IMR-90 (cell line): Measurements from ENCODE around the gene MCTP2. TPM values are rescaled to one million over a fixed set of nuclear protein-coding genes. Genes with fewer than 3 reads are reported as not detected.

Experiments used
- ATAC-seq: fragments of 200-7000 bp; cut with Tn5 transposase; 2 replicates; pipeline ENCODE4 v1.9.1; 2020; ENCODE audit warnings: low read depth, mild to moderate bottlenecking, moderate library complexity
- BruUV-seq: library from RNA; stranded (reverse); fragments of 400-500 nt; replicated peaks from 2 replicates; lab custom pipeline; 2021; lab: Mats Ljungman, UMichigan
- CTCF ChIA-PET: fragments of 300-600 bp; formaldehyde crosslinking; extraction: SDS; loops from one replicate; lab custom pipeline; 2021; ENCODE audit warnings: antibody characterized with exemption; lab: Yijun Ruan, JAX
- POLR2A ChIA-PET: fragments of 300-600 bp; sonication (Branson Sonifier 250); formaldehyde crosslinking; loops from one replicate; lab custom pipeline; 2022; ENCODE audit warnings: antibody characterized with exemption; ENCODE audit not compliant: unreplicated experiment; lab: Charles Lee
- DNase-seq: peaks from one replicate; pipeline ENCODE4 v3.0.0; 2013
- H2AFZ ChIP-seq: replicated peaks from 2 replicates; pipeline ENCODE3; 2013; ENCODE audit warnings: low read length, mild to moderate bottlenecking; ENCODE audit not compliant: poor library complexity
- H2AK5ac ChIP-seq: 2 replicates; pipeline ENCODE4 v1.6.1; 2013; ENCODE audit warnings: low read depth, low read length, inconsistent platforms
- H2AK9ac ChIP-seq: replicated peaks from 2 replicates; pipeline ENCODE3; 2013; ENCODE audit warnings: mild to moderate bottlenecking, low read depth, low read length, moderate library complexity; ENCODE audit not compliant: poor library complexity
- H2BK120ac ChIP-seq: 2 replicates; pipeline ENCODE4 v1.6.1; 2013; ENCODE audit warnings: low read depth, low read length, inconsistent platforms
- H2BK15ac ChIP-seq: 3 replicates; pipeline ENCODE4 v1.6.1; 2013; ENCODE audit warnings: low read depth, low read length, inconsistent platforms
- H2BK20ac ChIP-seq: 2 replicates; pipeline ENCODE4 v1.6.1; 2013; ENCODE audit warnings: low read depth, mild to moderate bottlenecking, inconsistent platforms, low read length, moderate library complexity
- H2BK5ac ChIP-seq: 2 replicates; pipeline ENCODE4 v1.6.1; 2013; ENCODE audit warnings: mild to moderate bottlenecking, low read depth, low read length, inconsistent platforms; ENCODE audit not compliant: poor library complexity, severe bottlenecking
- H3K14ac ChIP-seq: replicated peaks from 2 replicates; pipeline ENCODE4 v1.6.1; 2013; ENCODE audit warnings: low read depth, low read length, inconsistent platforms
- H3K18ac ChIP-seq: 2 replicates; pipeline ENCODE4 v1.6.1; 2013; ENCODE audit warnings: low read depth, low read length, control low read depth
- H3K23ac ChIP-seq: 2 replicates; pipeline ENCODE4 v1.6.1; 2013; ENCODE audit warnings: low read depth, low read length, inconsistent platforms
- H3K27ac ChIP-seq: 2 replicates; pipeline ENCODE4 v1.5.1; 2013; ENCODE audit warnings: mild to moderate bottlenecking, control low read depth, low read length; ENCODE audit not compliant: insufficient read depth
- H3K27me3 ChIP-seq: 2 replicates; pipeline ENCODE4 v1.6.1; 2013; ENCODE audit warnings: low read length; ENCODE audit not compliant: control insufficient read depth, insufficient read depth
- H3K36me3 ChIP-seq: 2 replicates; pipeline ENCODE4 v1.6.1; 2013; ENCODE audit warnings: low read length, mixed read lengths; ENCODE audit not compliant: control insufficient read depth, insufficient read depth
- H3K4ac ChIP-seq: 2 replicates; pipeline ENCODE4 v1.6.1; 2013; ENCODE audit warnings: low read depth, low read length, inconsistent platforms
- H3K4me1 ChIP-seq: 2 replicates; pipeline ENCODE4 v1.6.1; 2013; ENCODE audit warnings: low read length, mixed read lengths; ENCODE audit not compliant: control insufficient read depth, insufficient read depth
- H3K4me2 ChIP-seq: 2 replicates; pipeline ENCODE4 v1.6.1; 2013; ENCODE audit warnings: low read depth, mild to moderate bottlenecking, control low read depth, low read length, moderate library complexity
- H3K4me3 ChIP-seq: 2 replicates; pipeline ENCODE4 v1.5.1; 2013; ENCODE audit warnings: low read depth, mild to moderate bottlenecking, control low read depth, low read length, moderate library complexity; ENCODE audit not compliant: insufficient read depth
- H3K56ac ChIP-seq: 2 replicates; pipeline ENCODE4 v1.6.1; 2013; ENCODE audit warnings: low read length, inconsistent platforms; ENCODE audit not compliant: insufficient read depth; ENCODE audit errors: extremely low read depth
- H3K79me1 ChIP-seq, 2 experiments: 2 replicates each; pipeline ENCODE4 v1.6.1; 2013; ENCODE audit warnings: low read length in 2 of 2, inconsistent platforms in 1 of 2, low read depth in 1 of 2
- H3K9ac ChIP-seq: 2 replicates; pipeline ENCODE4 v1.6.1; 2013; ENCODE audit warnings: low read depth, low read length, control low read depth
- H3K9me1 ChIP-seq: 2 replicates; pipeline ENCODE4 v1.6.1; 2013; ENCODE audit warnings: low read length, inconsistent platforms; ENCODE audit not compliant: insufficient read depth
- H3K9me3 ChIP-seq: 2 replicates; pipeline ENCODE4 v1.6.1; 2013; ENCODE audit warnings: low read length; ENCODE audit not compliant: control insufficient read depth, insufficient read depth
- H4K20me1 ChIP-seq: 2 replicates; pipeline ENCODE4 v1.6.1; 2013; ENCODE audit warnings: low read length, inconsistent platforms; ENCODE audit not compliant: insufficient read depth
- H4K5ac ChIP-seq: 2 replicates; pipeline ENCODE4 v1.6.1; 2013; ENCODE audit warnings: mild to moderate bottlenecking, low read depth, low read length, control low read depth
- H4K8ac ChIP-seq, 2 experiments: 2 replicates each; pipeline ENCODE4 v1.6.1; 2013; ENCODE audit warnings: low read depth in 2 of 2, low read length in 2 of 2, control low read depth in 1 of 2, inconsistent platforms in 1 of 2
- H4K91ac ChIP-seq: 2 replicates; pipeline ENCODE4 v1.6.1; 2013; ENCODE audit warnings: low read depth, low read length, inconsistent platforms; ENCODE audit not compliant: insufficient read depth
- FOS ChIP-seq: fragments of 150-350 bp; IDR thresholded peaks from 2 replicates; pipeline ENCODE4 v1.6.1; 2016; ENCODE audit warnings: low read depth, low read length
- RFX5 ChIP-seq: IDR thresholded peaks from 2 replicates; pipeline ENCODE4 v1.8.0; 2012; ENCODE audit warnings: low read depth, mild to moderate bottlenecking, low read length, moderate library complexity
- SMC3 ChIP-seq: fragments of 150-350 bp; IDR thresholded peaks from 2 replicates; pipeline ENCODE4 v1.6.1; 2016; ENCODE audit warnings: low read depth, mild to moderate bottlenecking, antibody characterized with exemption, low read length, moderate library complexity
- WGBS, 2 experiments: methylation state at CpG; one replicate each; pipeline versions ENCODE4 v1.1.5 to v1.1.7; 2013; ENCODE audit warnings: missing lambda C conversion rate in 2 of 2; ENCODE audit not compliant: insufficient read length in 1 of 2; ENCODE audit errors: extremely low coverage in 2 of 2; 5-methylcytosine and 5-hydroxymethylcytosine counted together
- dilution Hi-C: fragments of 300-500 bp; cut with HindIII; formaldehyde crosslinking; loops from one replicate; pipeline ENCODE4 v1.14.3; 2018; ENCODE audit warnings: low sequenced_read_pairs; ENCODE audit not compliant: unreplicated experiment
- in situ Hi-C: fragments of 300-500 bp; cut with MboI; formaldehyde crosslinking; loops from 3 replicates; pipeline ENCODE4 v1.14.3; 2019; ENCODE audit warnings: low sequenced_read_pairs, inconsistent platforms, mixed read lengths
- intact Hi-C: fragments of 100-400 bp; cut with micrococcal nuclease; formaldehyde crosslinking; loops from 2 replicates; pipeline ENCODE4 v1.10.0; 2022
- polyA plus RNA-seq, 3 experiments: library from polyadenylated mRNA; depleted of rRNA; stranded (reverse); fragments of >200 nt; gene quantifications; 2 replicates each; pipeline ENCODE4 v1.2.3, GENCODE V29; 2012; ENCODE audit warnings: low replicate concordance in 1 of 3
- total RNA-seq: library from RNA; depleted of rRNA; stranded (reverse); fragments of >200 nt; gene quantifications from 2 replicates; pipeline ENCODE4 v1.2.3, GENCODE V29; 2012

Gene MCTP2
- total and polyA plus RNA-seq, 2 of the 4 experiments (the other 2 are of a cell fraction): 5.1 to 9.9 TPM

GRCh38 chr15:94372821-94373220 lies 141.5 kb downstream of the MCTP2 start:
- Histone ChIP-seq H2AFZ (no peak overlapping the region), H3K23ac (no peak overlapping the region), H2BK20ac (no peak overlapping the region), H2BK15ac (no peak overlapping the region), H3K4ac (no peak overlapping the region), H4K91ac (no peak overlapping the region), H4K5ac (no peak overlapping the region), H3K27ac (no peak overlapping the region), H3K4me2 (no peak overlapping the region), H2BK5ac (no peak overlapping the region), H2AK5ac (no peak overlapping the region), H2AK9ac (no peak overlapping the region), H3K9me3 (no peaks in the 10 kb centered on the region), H3K56ac (no peak overlapping the region), H4K20me1 (no peaks in the 10 kb centered on the region), H3K4me1 (no peaks in the 10 kb centered on the region), H3K4me3 (no peak overlapping the region), H3K27me3 (no peaks in the 10 kb centered on the region), H2BK120ac (no peak overlapping the region), H3K9ac (no peak overlapping the region), H3K79me1 (no peaks in the 10 kb centered on the region), H3K14ac (no peak overlapping the region), H3K36me3 (peaks cover 2% of the 10 kb centered on the region; the same call in 1 of the 2 replicates), H3K9me1 (no peaks in the 10 kb centered on the region), H4K8ac (no peak overlapping the region), H3K18ac (no peak overlapping the region)
- no peak for DNase-seq
- intact Hi-C loops (loop anchor here (5.0 kb wide), 1 partner anchor 1821 kb away; no protein-coding TSS in a partner anchor), in situ Hi-C loops (no loop called here), dilution Hi-C loops (no loop called here)
- CTCF ChIA-PET: no interaction called here
- ATAC-seq: no peak
- no TSS peak for BruUV-seq
- no CpG with 5 or more reads among the region's 6 CpGs for WGBS, 2 experiments
- POLR2A ChIA-PET: no interaction called here
- TF ChIP-seq SMC3: no peak
- no peak for TF ChIP-seq RFX5
- TF ChIP-seq FOS: no peak
